ENCODE results near the gene TENM4.

The TENM4 gene

GRCh38 chr11:79417069-79417920 is 23.5 kb downstream of the TENM4 start:
- DNase-seq = no peak

- DNase-seq = no peak
Observed at GRCh38 chr11:79415912-79416311, 24.9 kb downstream of the TENM4 start.

GRCh38 chr11:79415411-79415810 is 25.4 kb downstream of the TENM4 start:
- no peak for DNase-seq

- no peak for DNase-seq
Observed at GRCh38 chr11:79414644-79415317, 26.0 kb downstream of the TENM4 start.

- DNase-seq = no peak
Observed at GRCh38 chr11:79414041-79414440, 26.8 kb downstream of the TENM4 start.

GRCh38 chr11:79413268-79413667 is 27.6 kb downstream of the TENM4 start:
- no peak for DNase-seq

- no peak for DNase-seq
Observed at GRCh38 chr11:79412761-79413160, 28.1 kb downstream of the TENM4 start.

GRCh38 chr11:79409330-79409729 is 31.5 kb downstream of the TENM4 start:
- no peak for DNase-seq

GRCh38 chr11:79406376-79406775 is 34.5 kb downstream of the TENM4 start:
- no peak for DNase-seq

GRCh38 chr11:79404806-79405205 is 36.0 kb downstream of the TENM4 start:
- DNase-seq = no peak

GRCh38 chr11:79404325-79404724 is 36.5 kb downstream of the TENM4 start:
- DNase-seq = no peak

GRCh38 chr11:79403839-79404238 is 37.0 kb downstream of the TENM4 start:
- no peak for DNase-seq

GRCh38 chr11:79402912-79403311 is 37.9 kb downstream of the TENM4 start:
- DNase-seq = no peak

GRCh38 chr11:79400717-79401330 is 40.0 kb downstream of the TENM4 start:
- DNase-seq = peak; percentile 19

- no peak for DNase-seq
Observed at GRCh38 chr11:79400206-79400605, 40.6 kb downstream of the TENM4 start.

GRCh38 chr11:79397252-79397651 is 43.6 kb downstream of the TENM4 start:
- no peak for DNase-seq

- no peak for DNase-seq
Observed at GRCh38 chr11:79396674-79397073, 44.2 kb downstream of the TENM4 start.

- DNase-seq = no peak
Observed at GRCh38 chr11:79396001-79396400, 44.8 kb downstream of the TENM4 start.

- DNase-seq = no peak
Observed at GRCh38 chr11:79393362-79394043, 47.3 kb downstream of the TENM4 start.

- no peak for DNase-seq
Observed at GRCh38 chr11:79392161-79392560, 48.7 kb downstream of the TENM4 start.

- no peak for DNase-seq
Observed at GRCh38 chr11:79390923-79391322, 49.9 kb downstream of the TENM4 start.

- DNase-seq = no peak
Observed at GRCh38 chr11:79390477-79390876, 50.4 kb downstream of the TENM4 start.

GRCh38 chr11:79388201-79388600 is 52.6 kb downstream of the TENM4 start:
- DNase-seq = no peak

All from stimulated activated CD4-positive, alpha-beta T cell treated with anti-CD3 and anti-CD28 coated beads, Interleukin-15, amount 100 ng/mL, for 24 hours (primary cell).